Iris pigment epithelial cell (primary cell): ENCODE results near the gene GLCCI1.
A peak's percentile ranks its signal among the peaks of the same experiment; 100 is the strongest.

Experiments used
- DNase-seq: peaks from one replicate; pipeline ENCODE4 v3.0.0-alpha.2; 2011; ENCODE audit warnings: low read depth

GLCCI1 gene

DNA sequence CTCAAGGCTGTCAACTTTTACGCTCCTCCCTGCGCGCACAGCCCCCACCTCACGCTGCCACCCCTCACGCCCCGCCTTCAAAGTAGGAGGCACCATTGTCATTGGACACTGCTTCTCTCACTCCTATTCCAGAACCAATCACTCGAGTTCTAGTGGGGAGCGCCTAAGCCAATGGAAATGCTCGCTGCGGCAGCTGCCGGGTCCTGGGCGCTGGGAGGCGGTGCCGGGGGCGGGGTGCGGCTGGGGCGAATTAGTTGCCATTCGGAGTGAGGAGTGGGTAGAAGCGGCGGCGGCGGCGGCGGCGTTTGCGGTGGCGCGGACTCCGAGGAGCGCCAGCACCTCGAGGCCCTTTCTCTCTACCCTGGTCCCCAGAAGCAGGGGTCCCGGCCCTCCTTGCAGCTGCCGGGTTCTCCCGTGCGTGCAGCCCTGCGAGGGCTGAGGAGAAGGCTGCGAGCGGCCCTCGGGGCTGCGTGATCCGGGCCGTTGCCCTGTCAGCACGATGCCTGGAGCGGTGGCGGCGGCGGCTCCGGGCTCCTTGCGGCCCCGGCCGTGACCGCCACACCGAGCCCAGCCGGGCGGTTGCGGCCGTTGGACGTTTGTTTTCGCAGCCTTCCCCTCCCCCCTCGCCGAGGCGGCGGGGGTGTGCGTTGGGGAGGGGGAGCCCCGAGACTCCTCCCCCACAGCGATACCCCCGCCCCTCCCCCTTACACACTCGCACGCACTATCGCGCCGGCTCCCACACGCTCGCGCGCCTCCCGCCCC is at the start of gene GLCCI1:
GLCCI1 (plus strand) TSS at position 253 of the 762 bp plus-strand sequence. CDS start 555 bp downstream, outside the sequence.
- DNase-seq, result peak; percentile 96

GRCh38 chr7:7919449-7919945 is 49.1 kb upstream of the GLCCI1 start:
- DNase-seq, result no peak

DNA sequence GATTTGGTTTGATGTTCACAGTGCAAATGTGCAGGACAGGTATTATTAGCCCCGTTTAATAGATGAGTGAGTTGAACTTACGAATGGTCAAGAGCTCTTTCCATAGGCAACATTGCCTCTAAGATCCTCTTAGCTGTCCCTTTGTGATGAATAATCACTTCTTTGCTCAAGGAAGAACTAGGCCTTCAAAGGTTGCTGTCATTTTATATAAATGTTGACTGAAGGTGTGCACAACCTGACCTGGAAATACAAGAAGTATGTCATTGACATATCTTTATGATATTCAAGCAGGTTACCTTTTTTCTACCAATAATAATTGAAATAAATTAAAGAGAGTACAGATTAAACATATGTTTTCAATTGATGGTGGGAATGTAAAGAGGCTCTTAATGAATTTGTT is 48.5 kb upstream of the GLCCI1 start:
- DNase-seq, result no peak

DNA sequence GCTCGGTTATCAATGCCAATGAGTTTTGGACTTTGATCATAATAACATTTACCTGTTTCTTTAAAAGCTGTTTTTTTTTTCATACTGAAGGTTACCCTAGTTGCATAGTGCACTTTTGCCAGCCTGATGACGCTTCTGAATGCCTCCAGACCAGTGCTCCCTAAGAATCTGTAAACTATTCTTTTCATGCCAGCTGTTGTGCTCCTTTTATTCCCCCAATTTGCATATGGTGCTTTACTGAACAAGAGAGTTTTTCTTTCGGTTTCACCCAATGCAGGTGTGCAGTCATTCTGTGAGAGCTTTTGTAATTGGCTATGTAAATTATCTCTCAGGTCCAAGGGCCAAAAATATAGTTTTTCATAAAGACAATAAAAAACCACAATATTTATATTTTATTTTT is 48.1 kb upstream of the GLCCI1 start:
- DNase-seq, result no peak

- no peak for DNase-seq
Measured at GRCh38 chr7:7921830-7922229, 46.8 kb upstream of the GLCCI1 start.

- DNase-seq, result no peak
Measured at GRCh38 chr7:7922684-7923385, 45.8 kb upstream of the GLCCI1 start.

GRCh38 chr7:7923818-7924217 is 44.8 kb upstream of the GLCCI1 start:
- no peak for DNase-seq

GRCh38 chr7:7924303-7924702 is 44.3 kb upstream of the GLCCI1 start:
- DNase-seq, result no peak

- no peak for DNase-seq
Measured at GRCh38 chr7:7931626-7932025, 37.0 kb upstream of the GLCCI1 start.

- DNase-seq, result no peak
Measured at GRCh38 chr7:7932553-7932952, 36.0 kb upstream of the GLCCI1 start.

DNA sequence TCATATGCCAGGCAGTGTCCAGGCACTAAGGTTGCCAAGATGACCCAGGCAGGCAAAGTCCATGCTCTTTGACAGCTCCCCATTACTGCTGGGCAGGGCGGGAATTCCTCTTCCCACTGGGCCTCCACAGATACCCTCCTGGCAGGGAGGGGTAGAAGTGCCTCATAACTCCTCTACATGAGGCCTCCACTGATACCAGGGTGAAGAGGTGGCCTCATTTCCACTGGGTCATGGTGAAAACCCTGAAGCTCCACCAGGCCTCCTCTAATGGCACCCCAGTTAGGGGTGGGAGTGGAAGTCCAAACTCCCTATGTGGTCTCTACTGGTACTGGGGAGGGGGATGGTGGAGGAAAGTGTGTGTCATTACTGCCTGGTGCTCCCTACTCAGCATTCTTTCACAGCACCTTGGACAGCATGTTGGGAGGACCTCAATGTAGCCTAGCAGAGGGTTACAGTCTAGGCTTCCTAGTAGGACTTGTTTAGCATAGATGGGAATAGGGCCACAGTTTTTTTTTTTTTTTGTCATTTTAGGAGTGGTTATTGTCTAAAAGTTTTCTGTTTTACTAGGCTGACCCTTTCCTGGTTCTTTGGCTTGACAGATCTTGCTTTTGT is 34.6 kb upstream of the GLCCI1 start:
- DNase-seq, result no peak

DNA sequence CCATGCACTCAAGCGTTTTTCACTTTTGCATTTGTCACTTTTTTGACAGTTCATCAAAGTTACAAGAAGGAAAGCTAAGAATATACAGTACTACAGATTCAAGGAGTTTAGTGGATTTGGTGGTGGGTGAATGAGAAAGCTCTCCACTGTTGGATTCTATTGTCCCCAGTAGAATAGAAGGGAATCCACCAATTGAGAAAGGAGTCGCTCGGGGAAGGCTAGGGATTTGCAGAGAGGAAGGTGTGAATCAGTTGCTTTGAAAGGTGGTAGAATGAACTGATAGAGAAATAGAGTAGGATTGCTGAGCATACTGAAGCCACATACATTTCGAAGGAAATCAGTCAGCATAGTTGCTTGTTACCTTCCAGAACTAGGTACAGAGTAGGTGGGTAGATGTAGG is 33.7 kb upstream of the GLCCI1 start:
- no peak for DNase-seq

GRCh38 chr7:7938471-7938870 is 30.1 kb upstream of the GLCCI1 start:
- no peak for DNase-seq

GRCh38 chr7:7943951-7944350 is 24.6 kb upstream of the GLCCI1 start:
- no peak for DNase-seq

DNA sequence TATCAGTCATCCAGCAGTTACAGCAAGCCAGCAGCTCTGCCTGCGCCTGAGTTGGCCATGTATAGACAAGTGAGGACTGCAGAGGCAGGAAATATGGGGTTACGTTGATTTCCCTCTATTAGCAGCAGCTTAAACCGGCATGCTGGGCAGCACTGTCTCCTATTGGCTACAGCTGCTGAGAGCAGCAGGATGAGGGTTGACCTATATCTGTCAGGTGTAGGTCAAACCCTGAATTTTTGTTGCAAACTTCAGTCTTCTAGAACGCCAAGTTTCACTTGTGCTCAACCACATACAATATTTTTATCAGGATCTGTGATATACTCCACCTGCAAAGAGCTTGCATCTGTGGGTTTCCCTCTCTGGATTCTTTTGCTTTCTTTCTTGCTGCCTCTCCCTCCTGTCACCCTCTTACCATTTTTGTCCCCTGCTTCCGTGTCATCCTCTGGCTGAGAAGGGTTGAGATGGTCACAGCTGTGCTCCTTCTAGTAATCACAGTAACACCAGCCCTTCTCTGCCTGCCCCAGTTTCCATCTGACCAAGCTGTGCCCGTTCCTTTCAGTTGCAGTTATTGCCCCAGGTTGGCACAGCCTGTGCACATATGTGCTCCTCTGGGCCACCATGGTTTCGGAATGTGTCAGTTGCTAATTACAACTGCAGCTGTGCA is 23.8 kb upstream of the GLCCI1 start:
- DNase-seq, result no peak

GRCh38 chr7:7946486-7946885 is 22.1 kb upstream of the GLCCI1 start:
- DNase-seq, result no peak

GRCh38 chr7:7948232-7948631 is 20.4 kb upstream of the GLCCI1 start:
- DNase-seq, result no peak

DNA sequence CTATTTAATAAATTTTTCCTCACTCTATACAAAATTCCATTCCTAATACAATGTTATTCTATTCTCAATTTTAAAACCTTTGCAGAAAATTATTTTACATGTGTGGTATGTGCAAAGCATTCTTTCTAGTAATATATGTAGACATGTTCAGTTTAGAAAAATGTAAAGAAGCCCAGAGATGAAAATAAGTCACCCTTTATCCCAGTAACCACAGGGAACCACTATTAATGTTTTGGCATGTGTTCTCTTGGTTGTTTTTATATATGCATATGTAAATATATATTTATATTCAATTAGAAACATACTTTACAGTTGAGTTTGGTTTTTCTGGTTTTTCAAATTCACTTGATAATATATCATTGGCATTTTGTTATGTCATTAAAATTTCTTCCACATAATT is 14.8 kb upstream of the GLCCI1 start:
- DNase-seq, result no peak

- DNase-seq, result peak; percentile 55
Measured at GRCh38 chr7:7956531-7957128, 12.0 kb upstream of the GLCCI1 start.

DNA sequence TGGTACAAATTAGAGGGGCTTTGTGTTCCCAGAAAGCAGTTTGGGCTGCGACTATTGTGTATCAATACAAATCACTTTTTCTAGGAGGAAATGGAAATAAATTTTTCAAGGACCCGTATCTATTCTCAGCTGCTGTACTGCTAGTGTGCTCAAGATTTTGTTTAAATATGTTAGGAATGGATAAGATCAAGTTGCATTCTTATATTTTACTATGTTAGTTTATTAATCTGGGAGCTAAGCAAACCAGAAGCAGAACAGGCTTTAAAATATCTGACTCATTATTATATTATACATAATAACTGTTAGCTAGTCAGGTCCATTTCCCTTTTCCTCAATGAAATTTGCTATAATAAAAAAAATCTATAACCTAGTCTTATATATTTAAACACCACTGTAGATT is 11.1 kb upstream of the GLCCI1 start:
- no peak for DNase-seq

DNA sequence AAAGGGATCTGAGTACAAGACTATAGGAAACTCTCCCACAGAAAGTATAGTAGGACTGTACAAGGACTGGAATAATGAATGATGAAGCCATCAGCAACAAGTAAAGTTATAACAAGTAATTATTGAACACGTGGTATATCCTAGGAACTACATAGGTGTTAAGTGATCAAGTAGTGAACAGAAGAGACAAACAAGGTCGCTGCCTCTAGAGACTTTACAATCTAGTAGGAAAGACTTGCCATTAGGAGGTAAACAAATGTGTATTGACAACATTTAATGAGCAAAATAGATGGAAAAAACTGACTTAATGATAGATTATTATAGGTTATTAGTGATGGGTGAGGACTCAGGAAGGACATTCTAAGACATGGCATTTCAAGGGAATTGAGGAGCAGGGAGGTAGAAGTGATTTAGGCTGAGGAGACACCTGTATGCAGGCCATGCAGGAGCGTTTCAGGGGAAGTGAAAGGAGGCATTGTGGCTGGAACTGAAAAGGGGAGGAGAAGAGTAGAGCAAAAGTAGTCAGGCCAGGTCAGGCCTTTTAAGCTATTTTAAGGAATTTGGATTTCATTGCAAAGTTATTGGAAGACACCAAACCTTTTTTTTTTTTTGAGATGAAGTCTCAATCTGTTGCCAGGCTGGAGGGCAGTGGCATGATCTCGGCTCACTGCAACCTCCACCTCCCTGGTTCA is 8.5 kb upstream of the GLCCI1 start:
- no peak for DNase-seq
